ENCODE measurements around the gene CREBBP. TPM values are rescaled to one million over a fixed set of nuclear protein-coding genes. Genes with fewer than 3 reads are reported as not detected.

CREBBP gene
- polyA plus RNA-seq, 1 of the 3 experiments (the other 2 are of a cell fraction) = 5.7 TPM

DNA sequence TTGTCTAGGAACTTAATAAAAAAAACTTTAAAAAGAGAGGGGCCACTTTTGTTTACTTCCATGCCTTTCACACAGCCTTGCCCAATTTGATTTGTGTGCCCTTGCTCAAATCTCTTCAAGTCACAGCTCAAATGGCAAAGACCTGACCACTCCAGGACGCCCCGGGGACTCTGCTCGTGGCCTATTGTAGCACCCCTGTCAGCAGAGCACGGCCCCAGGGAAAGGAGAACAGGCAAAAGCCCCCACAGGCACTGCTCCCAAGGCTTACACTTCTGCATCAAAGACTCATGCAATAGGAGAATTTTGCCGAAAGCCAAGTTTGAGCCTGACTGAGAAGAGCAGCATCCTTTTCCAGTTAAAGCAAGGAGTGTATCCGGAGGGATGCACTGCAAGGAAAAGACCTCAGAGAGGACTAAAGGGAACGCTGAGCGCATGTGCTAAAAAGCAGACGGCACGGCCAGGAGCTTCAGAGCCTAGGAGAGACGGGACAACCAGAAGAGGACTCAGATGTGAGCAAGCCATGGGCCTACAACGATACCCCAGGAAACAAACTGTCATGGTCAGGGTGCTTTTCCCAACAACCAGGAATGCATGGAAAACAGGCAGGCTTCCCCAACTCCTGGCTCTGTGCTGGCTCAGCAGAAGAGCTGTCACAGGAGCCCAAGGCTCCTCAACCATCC lies 8.2 kb downstream of the CREBBP start:
- Histone ChIP-seq H3K4me3 (ENCODE audit: low read depth in 2 of 2, low read length in 1 of 2) (no peak overlapping the region), H3F3A (replicated peaks; ENCODE audit: insufficient read depth) (peaks cover 29% of the 10 kb centered on the region), H3K9ac (no peak overlapping the region), H3K9me3 (no peaks in the 10 kb centered on the region), H4K20me1 (ENCODE audit: insufficient read depth) (peaks cover 100% of the 10 kb centered on the region), H3K79me2 (ENCODE audit: insufficient read depth) (peaks cover 100% of the 10 kb centered on the region), H3K27me3 (ENCODE audit: insufficient read depth) (no peaks in the 10 kb centered on the region), H3K27ac (ENCODE audit: low read depth in 2 of 2, low read length in 1 of 2) (peak overlapping the region in 1 of 2 experiments; percentile 75; a peak in 1 of 4 replicates), H3K4me2 (peak overlapping the region; percentile 81; the same call in 1 of the 2 replicates), H3K9me2 (no peaks in the 10 kb centered on the region), H2AFZ (ENCODE audit: low read depth) (no peak overlapping the region), H3K36me3 (replicated peaks in 1 of 2; ENCODE audit: control insufficient read depth in 1 of 2, insufficient read depth in 2 of 2, low read length in 1 of 2) (peaks cover 0 to under 1% of the 10 kb centered on the region in 2 experiments), H3K4me1 (ENCODE audit: control insufficient read depth in 1 of 2, insufficient read depth in 2 of 2, low read depth in 1 of 2, low read length in 1 of 2) (peaks cover 30 to 46% of the 10 kb centered on the region in 2 experiments)
- WGBS (ENCODE audit: low lambda C conversion rate) = 92% methylated on average over 12 of the region's 12 CpGs
- ChIA-PET POLR2A (no interaction called here), CTCF (no interaction called here)
- TF ChIP-seq GATA2 (CRISPR knock-in tag; IDR thresholded peaks at IDR 0.05) (no peak), POLR2AphosphoS5 (IDR thresholded peaks at IDR 0.05; ENCODE audit: low read depth, low read length) (no peak), JUND (IDR thresholded peaks at IDR 0.05) (no peak), RAD21 (IDR thresholded peaks at IDR 0.05; ENCODE audit: low read length) (no peak), SMC3 (IDR thresholded peaks at IDR 0.05; ENCODE audit: low read depth, low read length) (no peak), TAF1 (IDR thresholded peaks at IDR 0.05; ENCODE audit: borderline replicate concordance, low read depth, low read length) (no peak), SIN3A (IDR thresholded peaks at IDR 0.05; ENCODE audit: borderline replicate concordance, low read depth, low read length) (no peak), MXI1 (IDR thresholded peaks at IDR 0.05; ENCODE audit: low read depth, low read length) (no peak), FOXM1 (IDR thresholded peaks at IDR 0.05; ENCODE audit: low read depth) (no peak), GABPA (IDR thresholded peaks at IDR 0.05; ENCODE audit: low read depth) (no peak), MEF2A (IDR thresholded peaks at IDR 0.05; ENCODE audit: borderline replicate concordance, low read depth) (no peak), NRF1 (IDR thresholded peaks at IDR 0.05; ENCODE audit: low read depth, low read length) (no peak), RCOR1 (IDR thresholded peaks at IDR 0.05; ENCODE audit: low read length) (no peak)
- TF ChIP-seq, protein P1, sequence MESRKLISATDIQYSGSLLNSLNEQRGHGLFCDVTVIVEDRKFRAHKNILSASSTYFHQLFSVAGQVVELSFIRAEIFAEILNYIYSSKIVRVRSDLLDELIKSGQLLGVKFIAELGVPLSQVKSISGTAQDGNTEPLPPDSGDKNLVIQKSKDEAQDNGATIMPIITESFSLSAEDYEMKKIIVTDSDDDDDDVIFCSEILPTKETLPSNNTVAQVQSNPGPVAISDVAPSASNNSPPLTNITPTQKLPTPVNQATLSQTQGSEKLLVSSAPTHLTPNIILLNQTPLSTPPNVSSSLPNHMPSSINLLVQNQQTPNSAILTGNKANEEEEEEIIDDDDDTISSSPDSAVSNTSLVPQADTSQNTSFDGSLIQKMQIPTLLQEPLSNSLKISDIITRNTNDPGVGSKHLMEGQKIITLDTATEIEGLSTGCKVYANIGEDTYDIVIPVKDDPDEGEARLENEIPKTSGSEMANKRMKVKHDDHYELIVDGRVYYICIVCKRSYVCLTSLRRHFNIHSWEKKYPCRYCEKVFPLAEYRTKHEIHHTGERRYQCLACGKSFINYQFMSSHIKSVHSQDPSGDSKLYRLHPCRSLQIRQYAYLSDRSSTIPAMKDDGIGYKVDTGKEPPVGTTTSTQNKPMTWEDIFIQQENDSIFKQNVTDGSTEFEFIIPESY (IDR thresholded peaks at IDR 0.05; ENCODE audit: borderline replicate concordance, low read depth) = no peak
- TF ChIP-seq, protein P2, sequence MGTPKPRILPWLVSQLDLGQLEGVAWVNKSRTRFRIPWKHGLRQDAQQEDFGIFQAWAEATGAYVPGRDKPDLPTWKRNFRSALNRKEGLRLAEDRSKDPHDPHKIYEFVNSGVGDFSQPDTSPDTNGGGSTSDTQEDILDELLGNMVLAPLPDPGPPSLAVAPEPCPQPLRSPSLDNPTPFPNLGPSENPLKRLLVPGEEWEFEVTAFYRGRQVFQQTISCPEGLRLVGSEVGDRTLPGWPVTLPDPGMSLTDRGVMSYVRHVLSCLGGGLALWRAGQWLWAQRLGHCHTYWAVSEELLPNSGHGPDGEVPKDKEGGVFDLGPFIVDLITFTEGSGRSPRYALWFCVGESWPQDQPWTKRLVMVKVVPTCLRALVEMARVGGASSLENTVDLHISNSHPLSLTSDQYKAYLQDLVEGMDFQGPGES (IDR thresholded peaks at IDR 0.05; ENCODE audit: low read depth, low read length) = no peak
- TF ChIP-seq, protein P3, sequence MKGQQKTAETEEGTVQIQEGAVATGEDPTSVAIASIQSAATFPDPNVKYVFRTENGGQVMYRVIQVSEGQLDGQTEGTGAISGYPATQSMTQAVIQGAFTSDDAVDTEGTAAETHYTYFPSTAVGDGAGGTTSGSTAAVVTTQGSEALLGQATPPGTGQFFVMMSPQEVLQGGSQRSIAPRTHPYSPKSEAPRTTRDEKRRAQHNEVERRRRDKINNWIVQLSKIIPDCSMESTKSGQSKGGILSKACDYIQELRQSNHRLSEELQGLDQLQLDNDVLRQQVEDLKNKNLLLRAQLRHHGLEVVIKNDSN (IDR thresholded peaks at IDR 0.05; ENCODE audit: borderline replicate concordance, low read depth) = no peak
- no peak for DNase-seq
